GM23338 (cell line): Measurements from ENCODE around the gene CIAPIN1. TPM values are rescaled to one million over a fixed set of nuclear protein-coding genes. Genes with fewer than 3 reads are reported as not detected.

Experiments used
- ATAC-seq: fragments of 200-7000 bp; cut with Tn5 transposase; 3 replicates; pipeline ENCODE4 v1.9.1; 2020
- DNase-seq: peaks from one replicate; pipeline ENCODE4 v3.0.0-alpha.2; 2015; ENCODE audit warnings: low spot score
- H2AFZ ChIP-seq: fragments of 200-600 bp; sonication (generic); 2 replicates; pipeline ENCODE4 v1.8.0; 2016; ENCODE audit warnings: antibody characterized with exemption, mild to moderate bottlenecking, moderate library complexity
- H3F3A ChIP-seq: fragments of 200-600 bp; sonication (generic); replicated peaks from 2 replicates; pipeline ENCODE4 v1.8.0; 2017; ENCODE audit warnings: antibody characterized with exemption, mixed run types, low read depth
- H3K27ac ChIP-seq: fragments of 200-600 bp; sonication (generic); 2 replicates; pipeline ENCODE4 v1.6.1; 2016; ENCODE audit warnings: low read depth
- H3K27me3 ChIP-seq: fragments of 200-600 bp; sonication (generic); 2 replicates; pipeline ENCODE4 v1.8.0; 2016; ENCODE audit warnings: mild to moderate bottlenecking, mixed run types, moderate library complexity; ENCODE audit not compliant: insufficient read depth
- H3K36me3 ChIP-seq: fragments of 200-600 bp; sonication (generic); 2 replicates; pipeline ENCODE4 v1.8.0; 2016; ENCODE audit warnings: mild to moderate bottlenecking; ENCODE audit not compliant: insufficient read depth
- H3K4me1 ChIP-seq: fragments of 200-600 bp; sonication (generic); 2 replicates; pipeline ENCODE4 v1.8.0; 2016; ENCODE audit warnings: mild to moderate bottlenecking, moderate library complexity; ENCODE audit not compliant: insufficient read depth
- H3K4me2 ChIP-seq: fragments of 200-600 bp; sonication (generic); 2 replicates; pipeline ENCODE4 v1.7.1; 2017; ENCODE audit warnings: mixed run types
- H3K4me3 ChIP-seq: fragments of 200-600 bp; sonication (generic); 2 replicates; pipeline ENCODE4 v1.6.1; 2016; ENCODE audit warnings: mixed run types
- H3K79me2 ChIP-seq: fragments of 200-600 bp; sonication (generic); replicated peaks from 2 replicates; pipeline ENCODE4 v1.8.0; 2017; ENCODE audit warnings: mild to moderate bottlenecking; ENCODE audit not compliant: insufficient read depth
- H3K9me2 ChIP-seq: fragments of 200-600 bp; sonication (generic); 2 replicates; pipeline ENCODE4 v1.8.0; 2017; ENCODE audit not compliant: insufficient read depth
- H4K20me1 ChIP-seq: fragments of 200-600 bp; sonication (generic); replicated peaks from 2 replicates; pipeline ENCODE4 v1.8.0; 2017; ENCODE audit warnings: mild to moderate bottlenecking; ENCODE audit not compliant: insufficient read depth
- H3K27ac Mint-ChIP-seq: 2 replicates; pipeline ENCODE4 v1.8.0; 2020; ENCODE audit warnings: inconsistent platforms, mild to moderate bottlenecking, moderate library complexity, mixed read lengths
- H3K27me3 Mint-ChIP-seq: 3 replicates; pipeline ENCODE4 v1.8.0; 2022; ENCODE audit warnings: low read depth, mild to moderate bottlenecking, moderate library complexity, mixed read lengths, inconsistent platforms; ENCODE audit not compliant: insufficient read depth, poor library complexity
- H3K36me3 Mint-ChIP-seq: 3 replicates; pipeline ENCODE4 v1.8.0; 2021; ENCODE audit warnings: low read depth, mild to moderate bottlenecking, inconsistent platforms, moderate library complexity, mixed read lengths
- H3K4me1 Mint-ChIP-seq: 3 replicates; pipeline ENCODE4 v1.8.0; 2020; ENCODE audit warnings: mild to moderate bottlenecking, inconsistent platforms, mixed read lengths
- H3K4me3 Mint-ChIP-seq: 3 replicates; pipeline ENCODE4 v1.8.0; 2021; ENCODE audit warnings: moderate library complexity, mild to moderate bottlenecking, inconsistent platforms, mixed read lengths
- H3K9me3 Mint-ChIP-seq: 3 replicates; pipeline ENCODE4 v1.8.0; 2020; ENCODE audit warnings: moderate library complexity, mild to moderate bottlenecking, inconsistent platforms, mixed read lengths
- CREB1 ChIP-seq: fragments of 250-450 bp; sonication (Bioruptor Pico); IDR thresholded peaks from 2 replicates; pipeline ENCODE4 v1.5.0; 2020; ENCODE audit warnings: low read depth, mild to moderate bottlenecking, moderate library complexity
- EZH2 ChIP-seq: fragments of 200-600 bp; sonication (generic); IDR thresholded peaks from one replicate; pipeline ENCODE4 v1.8.0; 2017; ENCODE audit warnings: antibody characterized with exemption, mild to moderate bottlenecking, low read depth; ENCODE audit not compliant: unreplicated experiment
- EZH2phosphoT487 ChIP-seq: fragments of 200-600 bp; sonication (generic); IDR thresholded peaks from one replicate; pipeline ENCODE4 v1.8.1; 2018; ENCODE audit warnings: antibody characterized with exemption; ENCODE audit not compliant: unreplicated experiment
- ZNF331 ChIP-seq: fragments of 250-450 bp; sonication (Bioruptor Pico); IDR thresholded peaks from 2 replicates; pipeline ENCODE4 v1.5.0; 2020; ENCODE audit warnings: low read depth, mild to moderate bottlenecking, moderate library complexity
- polyA plus RNA-seq: library from polyadenylated mRNA; unstranded; fragments of >200 nt; fragmentation: Nextera tagmentation; extraction: Ambion mirVana; gene quantifications from 2 replicates; pipeline ENCODE4 v1.2.1, GENCODE V29; 2016
- total RNA-seq: library from RNA; depleted of rRNA; stranded (reverse); fragments of >200 nt; shearing (Covaris generic); gene quantifications from 2 replicates; pipeline ENCODE4 v1.2.3, GENCODE V29; 2014
- TF ChIP-seq, protein P1 (sequence below): fragments of 250-450 bp; sonication (Bioruptor Pico); IDR thresholded peaks from 2 replicates; pipeline ENCODE4 v1.5.0; 2020; ENCODE audit warnings: mild to moderate bottlenecking, moderate library complexity
- TF ChIP-seq, protein P2 (sequence below): IDR thresholded peaks from one replicate; pipeline ENCODE4 v1.6.1; 2018; ENCODE audit warnings: antibody characterized with exemption; ENCODE audit not compliant: unreplicated experiment
- TF ChIP-seq, protein P3 (sequence below): IDR thresholded peaks from 2 replicates; pipeline ENCODE4 v1.6.1; 2016; ENCODE audit warnings: antibody characterized with exemption

CIAPIN1 gene
- total and polyA plus RNA-seq, 2 experiments from 2014 or later = 36.5 to 75.4 TPM

DNA sequence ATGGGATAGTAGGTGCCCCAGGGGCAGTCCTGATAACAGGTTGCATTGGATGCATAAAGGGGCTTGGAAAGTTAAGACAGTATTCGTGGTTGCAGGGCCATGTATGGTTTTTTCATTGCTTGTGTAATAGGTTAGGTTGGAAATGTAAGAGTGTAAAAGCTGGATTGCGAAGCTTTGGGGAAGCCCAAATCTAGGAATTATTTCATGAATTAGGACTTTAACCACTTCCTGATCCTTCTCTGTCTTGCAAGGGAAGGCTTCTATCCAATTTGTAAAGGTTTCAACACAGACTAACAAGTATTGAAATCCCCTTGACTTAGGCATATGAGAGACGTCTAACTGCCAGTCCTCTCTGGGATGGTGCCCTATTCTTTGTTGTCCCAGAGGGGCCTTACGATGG lies 50.4 kb downstream of the CIAPIN1 start (continued):
- TF ChIP-seq, protein P1, sequence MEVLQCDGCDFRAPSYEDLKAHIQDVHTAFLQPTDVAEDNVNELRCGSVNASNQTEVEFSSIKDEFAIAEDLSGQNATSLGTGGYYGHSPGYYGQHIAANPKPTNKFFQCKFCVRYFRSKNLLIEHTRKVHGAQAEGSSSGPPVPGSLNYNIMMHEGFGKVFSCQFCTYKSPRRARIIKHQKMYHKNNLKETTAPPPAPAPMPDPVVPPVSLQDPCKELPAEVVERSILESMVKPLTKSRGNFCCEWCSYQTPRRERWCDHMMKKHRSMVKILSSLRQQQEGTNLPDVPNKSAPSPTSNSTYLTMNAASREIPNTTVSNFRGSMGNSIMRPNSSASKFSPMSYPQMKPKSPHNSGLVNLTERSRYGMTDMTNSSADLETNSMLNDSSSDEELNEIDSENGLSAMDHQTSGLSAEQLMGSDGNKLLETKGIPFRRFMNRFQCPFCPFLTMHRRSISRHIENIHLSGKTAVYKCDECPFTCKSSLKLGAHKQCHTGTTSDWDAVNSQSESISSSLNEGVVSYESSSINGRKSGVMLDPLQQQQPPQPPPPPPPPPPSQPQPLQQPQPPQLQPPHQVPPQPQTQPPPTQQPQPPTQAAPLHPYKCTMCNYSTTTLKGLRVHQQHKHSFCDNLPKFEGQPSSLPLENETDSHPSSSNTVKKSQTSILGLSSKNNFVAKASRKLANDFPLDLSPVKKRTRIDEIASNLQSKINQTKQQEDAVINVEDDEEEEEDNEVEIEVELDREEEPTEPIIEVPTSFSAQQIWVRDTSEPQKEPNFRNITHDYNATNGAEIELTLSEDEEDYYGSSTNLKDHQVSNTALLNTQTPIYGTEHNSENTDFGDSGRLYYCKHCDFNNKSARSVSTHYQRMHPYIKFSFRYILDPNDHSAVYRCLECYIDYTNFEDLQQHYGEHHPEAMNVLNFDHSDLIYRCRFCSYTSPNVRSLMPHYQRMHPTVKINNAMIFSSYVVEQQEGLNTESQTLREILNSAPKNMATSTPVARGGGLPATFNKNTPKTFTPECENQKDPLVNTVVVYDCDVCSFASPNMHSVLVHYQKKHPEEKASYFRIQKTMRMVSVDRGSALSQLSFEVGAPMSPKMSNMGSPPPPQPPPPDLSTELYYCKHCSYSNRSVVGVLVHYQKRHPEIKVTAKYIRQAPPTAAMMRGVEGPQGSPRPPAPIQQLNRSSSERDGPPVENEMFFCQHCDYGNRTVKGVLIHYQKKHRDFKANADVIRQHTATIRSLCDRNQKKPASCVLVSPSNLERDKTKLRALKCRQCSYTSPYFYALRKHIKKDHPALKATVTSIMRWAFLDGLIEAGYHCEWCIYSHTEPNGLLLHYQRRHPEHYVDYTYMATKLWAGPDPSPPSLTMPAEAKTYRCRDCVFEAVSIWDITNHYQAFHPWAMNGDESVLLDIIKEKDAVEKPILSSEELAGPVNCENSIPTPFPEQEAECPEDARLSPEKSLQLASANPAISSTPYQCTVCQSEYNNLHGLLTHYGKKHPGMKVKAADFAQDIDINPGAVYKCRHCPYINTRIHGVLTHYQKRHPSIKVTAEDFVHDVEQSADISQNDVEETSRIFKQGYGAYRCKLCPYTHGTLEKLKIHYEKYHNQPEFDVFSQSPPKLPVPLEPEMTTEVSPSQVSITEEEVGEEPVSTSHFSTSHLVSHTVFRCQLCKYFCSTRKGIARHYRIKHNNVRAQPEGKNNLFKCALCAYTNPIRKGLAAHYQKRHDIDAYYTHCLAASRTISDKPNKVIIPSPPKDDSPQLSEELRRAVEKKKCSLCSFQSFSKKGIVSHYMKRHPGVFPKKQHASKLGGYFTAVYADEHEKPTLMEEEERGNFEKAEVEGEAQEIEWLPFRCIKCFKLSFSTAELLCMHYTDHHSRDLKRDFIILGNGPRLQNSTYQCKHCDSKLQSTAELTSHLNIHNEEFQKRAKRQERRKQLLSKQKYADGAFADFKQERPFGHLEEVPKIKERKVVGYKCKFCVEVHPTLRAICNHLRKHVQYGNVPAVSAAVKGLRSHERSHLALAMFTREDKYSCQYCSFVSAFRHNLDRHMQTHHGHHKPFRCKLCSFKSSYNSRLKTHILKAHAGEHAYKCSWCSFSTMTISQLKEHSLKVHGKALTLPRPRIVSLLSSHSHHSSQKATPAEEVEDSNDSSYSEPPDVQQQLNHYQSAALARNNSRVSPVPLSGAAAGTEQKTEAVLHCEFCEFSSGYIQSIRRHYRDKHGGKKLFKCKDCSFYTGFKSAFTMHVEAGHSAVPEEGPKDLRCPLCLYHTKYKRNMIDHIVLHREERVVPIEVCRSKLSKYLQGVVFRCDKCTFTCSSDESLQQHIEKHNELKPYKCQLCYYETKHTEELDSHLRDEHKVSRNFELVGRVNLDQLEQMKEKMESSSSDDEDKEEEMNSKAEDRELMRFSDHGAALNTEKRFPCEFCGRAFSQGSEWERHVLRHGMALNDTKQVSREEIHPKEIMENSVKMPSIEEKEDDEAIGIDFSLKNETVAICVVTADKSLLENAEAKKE (CRISPR knock-in tag) = no peak
- TF ChIP-seq EZH2phosphoT487 (no peak), EZH2 (no peak)
- TF ChIP-seq, protein P2, sequence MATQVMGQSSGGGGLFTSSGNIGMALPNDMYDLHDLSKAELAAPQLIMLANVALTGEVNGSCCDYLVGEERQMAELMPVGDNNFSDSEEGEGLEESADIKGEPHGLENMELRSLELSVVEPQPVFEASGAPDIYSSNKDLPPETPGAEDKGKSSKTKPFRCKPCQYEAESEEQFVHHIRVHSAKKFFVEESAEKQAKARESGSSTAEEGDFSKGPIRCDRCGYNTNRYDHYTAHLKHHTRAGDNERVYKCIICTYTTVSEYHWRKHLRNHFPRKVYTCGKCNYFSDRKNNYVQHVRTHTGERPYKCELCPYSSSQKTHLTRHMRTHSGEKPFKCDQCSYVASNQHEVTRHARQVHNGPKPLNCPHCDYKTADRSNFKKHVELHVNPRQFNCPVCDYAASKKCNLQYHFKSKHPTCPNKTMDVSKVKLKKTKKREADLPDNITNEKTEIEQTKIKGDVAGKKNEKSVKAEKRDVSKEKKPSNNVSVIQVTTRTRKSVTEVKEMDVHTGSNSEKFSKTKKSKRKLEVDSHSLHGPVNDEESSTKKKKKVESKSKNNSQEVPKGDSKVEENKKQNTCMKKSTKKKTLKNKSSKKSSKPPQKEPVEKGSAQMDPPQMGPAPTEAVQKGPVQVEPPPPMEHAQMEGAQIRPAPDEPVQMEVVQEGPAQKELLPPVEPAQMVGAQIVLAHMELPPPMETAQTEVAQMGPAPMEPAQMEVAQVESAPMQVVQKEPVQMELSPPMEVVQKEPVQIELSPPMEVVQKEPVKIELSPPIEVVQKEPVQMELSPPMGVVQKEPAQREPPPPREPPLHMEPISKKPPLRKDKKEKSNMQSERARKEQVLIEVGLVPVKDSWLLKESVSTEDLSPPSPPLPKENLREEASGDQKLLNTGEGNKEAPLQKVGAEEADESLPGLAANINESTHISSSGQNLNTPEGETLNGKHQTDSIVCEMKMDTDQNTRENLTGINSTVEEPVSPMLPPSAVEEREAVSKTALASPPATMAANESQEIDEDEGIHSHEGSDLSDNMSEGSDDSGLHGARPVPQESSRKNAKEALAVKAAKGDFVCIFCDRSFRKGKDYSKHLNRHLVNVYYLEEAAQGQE = no peak

DNA sequence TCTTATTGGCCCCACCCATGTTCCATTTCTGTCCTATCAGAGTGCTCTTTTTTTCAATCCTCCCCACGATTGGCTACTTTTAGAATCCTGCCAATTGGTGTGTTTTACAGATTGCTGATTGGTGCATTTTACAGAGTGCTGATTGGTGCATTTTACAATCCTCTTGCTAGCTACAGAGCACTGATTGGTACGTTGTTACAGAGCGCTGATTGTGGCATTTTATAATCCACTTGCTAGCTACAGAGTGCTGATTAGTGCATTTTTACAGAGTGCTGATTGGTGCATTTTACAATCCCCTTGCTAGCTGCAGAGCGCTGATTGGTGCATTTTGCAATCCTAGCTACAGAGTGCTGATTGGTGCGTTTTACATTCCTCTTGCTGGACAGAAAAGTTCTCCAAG lies 52.2 kb downstream of the CIAPIN1 start:
- no peaks in the 10 kb centered on the region for H3K9me2 ChIP-seq
- H3K79me2 ChIP-seq = no peaks in the 10 kb centered on the region
- no peak overlapping the region for H3K27ac ChIP-seq
- peaks cover 3% of the 10 kb centered on the region; the same call in 1 of the 3 replicates for H3K9me3 Mint-ChIP-seq
- no peaks in the 10 kb centered on the region for H3K4me1 ChIP-seq
- no peak for DNase-seq
- peaks cover 5% of the 10 kb centered on the region for H3K27me3 Mint-ChIP-seq
- H3K27me3 ChIP-seq = no peaks in the 10 kb centered on the region
- H3K4me2 ChIP-seq = no peak overlapping the region
- ATAC-seq = no peak
- H3K4me3 Mint-ChIP-seq = no peak overlapping the region
- H3K36me3 Mint-ChIP-seq = no peaks in the 10 kb centered on the region
- H4K20me1 ChIP-seq = no peaks in the 10 kb centered on the region
- no peaks in the 10 kb centered on the region for H3K36me3 ChIP-seq
- no peak overlapping the region for H3K4me3 ChIP-seq
- no peak overlapping the region for H3K27ac Mint-ChIP-seq
- no peaks in the 10 kb centered on the region for H3F3A ChIP-seq
- no peak overlapping the region for H2AFZ ChIP-seq
- H3K4me1 Mint-ChIP-seq = no peaks in the 10 kb centered on the region
- TF ChIP-seq CREB1 (no peak), ZNF331 (CRISPR knock-in tag) (no peak)
- TF ChIP-seq, protein P2 = no peak
- TF ChIP-seq, protein P3, sequence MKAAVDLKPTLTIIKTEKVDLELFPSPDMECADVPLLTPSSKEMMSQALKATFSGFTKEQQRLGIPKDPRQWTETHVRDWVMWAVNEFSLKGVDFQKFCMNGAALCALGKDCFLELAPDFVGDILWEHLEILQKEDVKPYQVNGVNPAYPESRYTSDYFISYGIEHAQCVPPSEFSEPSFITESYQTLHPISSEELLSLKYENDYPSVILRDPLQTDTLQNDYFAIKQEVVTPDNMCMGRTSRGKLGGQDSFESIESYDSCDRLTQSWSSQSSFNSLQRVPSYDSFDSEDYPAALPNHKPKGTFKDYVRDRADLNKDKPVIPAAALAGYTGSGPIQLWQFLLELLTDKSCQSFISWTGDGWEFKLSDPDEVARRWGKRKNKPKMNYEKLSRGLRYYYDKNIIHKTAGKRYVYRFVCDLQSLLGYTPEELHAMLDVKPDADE = no peak
